Stimulated activated CD4-positive, alpha-beta T cell treated with anti-CD3 and anti-CD28 coated beads, Interleukin-12 subunit alpha, Interleukin-12 subunit beta, amount 100 ng/mL, for 48 hours (primary cell): ENCODE measurements around the gene CCDC175.

Source experiments
- DNase-seq, 3 donors: peaks; one replicate each; pipeline ENCODE4 v3.0.0-alpha.2; 2020; ENCODE audit warnings: low read depth in 2 of 3, low spot score in 1 of 3

Gene CCDC175

GRCh38 chr14:59482541-59483331, 93.9 kb downstream of the CCDC175 start:
- DNase-seq = no peak

DNA sequence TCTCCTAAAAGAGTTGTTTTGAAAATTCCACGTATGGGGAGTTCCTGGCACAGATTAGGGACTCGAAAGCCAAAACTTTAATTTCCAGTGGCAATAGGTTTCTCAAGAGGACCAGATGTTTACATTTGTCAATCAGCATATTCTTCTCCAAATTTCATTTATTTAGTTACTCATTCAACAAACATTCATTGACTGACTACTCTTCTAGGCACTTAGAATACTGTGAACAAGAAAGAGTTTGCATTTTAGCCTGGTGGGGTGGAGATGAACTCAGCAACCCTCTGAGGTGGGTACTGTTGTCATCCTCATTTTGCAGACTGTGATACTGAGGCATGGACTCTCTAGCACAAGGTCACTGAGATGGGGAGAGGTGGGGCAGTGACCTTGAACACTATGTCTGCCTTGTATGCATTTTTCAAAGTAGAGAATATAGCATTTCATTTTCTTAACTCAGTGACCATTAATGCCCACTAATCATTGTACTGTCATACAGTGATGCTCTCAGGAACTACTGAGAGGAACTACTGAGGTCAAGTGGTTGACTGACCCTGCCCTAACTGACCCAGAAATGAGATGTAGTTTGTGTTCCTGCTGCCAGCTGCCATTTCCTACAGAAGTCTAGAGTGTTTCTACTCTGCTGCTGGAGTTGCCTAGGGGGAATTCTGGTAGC, 94.6 kb downstream of the CCDC175 start:
- DNase-seq = no peak

GRCh38 chr14:59481407-59481806, 95.2 kb downstream of the CCDC175 start:
- DNase-seq = no peak

- no peak for DNase-seq
These were observed 96.4 kb downstream of the CCDC175 start for GRCh38 chr14:59480166-59480565.

GRCh38 chr14:59478540-59478939, 98.1 kb downstream of the CCDC175 start:
- DNase-seq = no peak

GRCh38 chr14:59475709-59476108, 100.9 kb downstream of the CCDC175 start:
- no peak for DNase-seq

GRCh38 chr14:59474172-59474571, 102.4 kb downstream of the CCDC175 start:
- no peak for DNase-seq

- peak in 1 of 3 donors; percentile 23 for DNase-seq
These were observed 111.1 kb downstream of the CCDC175 start, which contains the start of gene GPR135 for GRCh38 chr14:59465316-59466135. GPR135 (minus strand) TSS chr14:59465380; CDS start chr14:59465226, 154 bp downstream.

GRCh38 chr14:59464486-59465315, 111.9 kb downstream of the CCDC175 start:
- peak in 2 of 3 donors; percentile 13 to 29 for DNase-seq

DNA sequence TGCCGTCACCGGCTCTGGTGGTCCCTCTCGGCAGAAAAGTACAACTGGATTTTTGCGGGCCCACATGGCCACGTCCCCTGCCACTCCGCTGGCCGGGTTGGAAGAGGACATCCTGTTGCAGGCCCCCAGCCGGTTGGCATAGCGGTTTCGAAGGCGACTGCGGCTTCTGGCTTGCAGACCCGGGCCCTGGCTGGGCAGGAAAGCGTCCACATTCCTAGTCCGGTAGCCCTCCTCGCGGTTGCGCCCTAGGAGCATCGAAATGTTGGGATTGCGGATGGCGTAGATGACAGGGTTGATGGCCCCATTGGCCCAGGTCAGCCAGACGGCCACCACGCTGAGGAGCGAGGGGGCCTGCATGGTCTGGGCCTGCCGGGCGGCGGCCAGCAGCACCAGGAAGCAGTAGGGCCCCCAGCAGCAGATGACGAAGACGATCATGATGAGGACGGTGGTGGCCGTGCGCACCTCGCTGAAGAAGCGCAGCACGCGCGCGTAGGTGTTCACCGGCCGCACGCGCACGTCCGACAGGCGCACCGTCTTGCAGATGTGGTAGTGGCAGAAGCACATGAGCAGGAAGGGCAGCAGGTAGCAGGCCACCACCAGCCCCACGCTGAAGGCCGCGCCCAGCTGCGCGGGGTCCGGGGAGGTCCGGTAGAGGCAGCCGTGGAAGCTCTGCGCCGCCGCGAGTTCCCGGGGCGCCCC, 112.7 kb downstream of the CCDC175 start:
- peak in 1 of 3 donors; percentile 24 for DNase-seq

GRCh38 chr14:59461891-59462290, 114.7 kb downstream of the CCDC175 start:
- no peak for DNase-seq

- DNase-seq = no peak
These were observed 116.2 kb downstream of the CCDC175 start for GRCh38 chr14:59460378-59460777.

DNA sequence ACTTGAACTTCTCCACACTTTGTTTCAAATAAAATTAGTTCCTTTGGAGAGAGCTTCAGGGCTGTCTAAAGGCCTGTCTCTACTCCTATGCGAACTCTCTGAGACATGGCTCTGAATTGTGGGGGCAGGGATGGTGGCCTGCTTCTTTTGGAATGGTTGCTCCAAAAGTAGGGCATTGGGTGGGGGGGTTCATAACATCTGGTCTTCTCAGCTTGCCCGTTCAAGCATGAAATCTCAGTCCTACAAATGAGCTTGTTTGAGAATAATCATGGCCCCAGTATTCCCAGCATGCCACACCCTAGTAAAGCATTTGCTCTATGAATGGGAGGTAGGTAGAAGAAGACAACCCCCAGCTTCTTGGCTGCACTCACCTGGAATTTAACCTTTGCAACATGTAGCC, 118.1 kb downstream of the CCDC175 start:
- DNase-seq = no peak

GRCh38 chr14:59455411-59455810, 121.2 kb downstream of the CCDC175 start:
- DNase-seq = no peak
